ENCODE results near the gene ADD3.

Gene ADD3

DNA sequence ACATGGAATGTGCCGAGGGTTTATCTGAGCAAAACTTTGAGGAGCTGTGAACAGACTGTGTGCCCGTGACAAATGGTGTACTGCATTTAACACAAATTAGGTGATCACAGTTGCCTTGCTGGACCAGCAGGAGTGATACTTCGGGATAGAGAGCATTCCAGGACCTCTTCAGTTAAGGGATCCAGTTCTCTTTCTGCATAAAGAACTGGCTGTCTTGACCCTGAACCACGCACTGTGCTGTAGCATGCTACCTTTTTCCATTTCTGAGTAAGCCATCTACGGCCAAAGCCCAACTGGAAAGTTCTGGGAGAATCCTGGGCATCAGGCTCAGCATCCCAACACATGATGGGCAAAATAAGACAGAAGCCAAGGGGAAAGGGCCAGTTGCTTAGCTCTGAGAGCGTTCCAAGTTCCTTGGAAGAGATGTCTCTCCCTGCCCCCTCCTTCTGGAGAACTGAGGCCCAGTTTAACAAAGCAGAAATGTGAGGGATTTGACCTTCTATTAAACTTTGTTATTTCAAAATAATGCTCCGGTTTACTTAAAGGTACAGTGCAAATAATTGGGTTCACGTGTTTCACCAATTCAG is 37.9 kb upstream of the ADD3 start:
- POLR2A ChIA-PET = no interaction called here

DNA sequence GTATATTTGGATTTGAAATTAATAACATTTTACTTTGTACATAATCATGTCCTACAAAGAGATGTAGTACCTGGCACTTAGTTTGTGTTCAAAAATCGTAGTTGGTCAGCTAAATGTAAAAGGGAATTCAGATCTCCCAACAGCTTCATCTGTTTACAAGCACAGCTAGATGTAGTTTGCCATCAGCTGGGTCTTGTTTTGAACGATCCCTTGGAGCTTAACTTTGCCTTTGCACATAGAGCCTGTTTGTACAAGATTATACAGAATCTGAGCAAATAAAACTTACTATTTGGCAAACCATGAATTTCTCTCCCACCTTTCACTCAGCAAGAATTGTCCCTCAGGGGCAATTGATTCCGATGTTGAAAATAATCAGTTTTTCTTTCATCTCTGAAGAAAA is 36.1 kb upstream of the ADD3 start:
- TF ChIP-seq, protein P1, sequence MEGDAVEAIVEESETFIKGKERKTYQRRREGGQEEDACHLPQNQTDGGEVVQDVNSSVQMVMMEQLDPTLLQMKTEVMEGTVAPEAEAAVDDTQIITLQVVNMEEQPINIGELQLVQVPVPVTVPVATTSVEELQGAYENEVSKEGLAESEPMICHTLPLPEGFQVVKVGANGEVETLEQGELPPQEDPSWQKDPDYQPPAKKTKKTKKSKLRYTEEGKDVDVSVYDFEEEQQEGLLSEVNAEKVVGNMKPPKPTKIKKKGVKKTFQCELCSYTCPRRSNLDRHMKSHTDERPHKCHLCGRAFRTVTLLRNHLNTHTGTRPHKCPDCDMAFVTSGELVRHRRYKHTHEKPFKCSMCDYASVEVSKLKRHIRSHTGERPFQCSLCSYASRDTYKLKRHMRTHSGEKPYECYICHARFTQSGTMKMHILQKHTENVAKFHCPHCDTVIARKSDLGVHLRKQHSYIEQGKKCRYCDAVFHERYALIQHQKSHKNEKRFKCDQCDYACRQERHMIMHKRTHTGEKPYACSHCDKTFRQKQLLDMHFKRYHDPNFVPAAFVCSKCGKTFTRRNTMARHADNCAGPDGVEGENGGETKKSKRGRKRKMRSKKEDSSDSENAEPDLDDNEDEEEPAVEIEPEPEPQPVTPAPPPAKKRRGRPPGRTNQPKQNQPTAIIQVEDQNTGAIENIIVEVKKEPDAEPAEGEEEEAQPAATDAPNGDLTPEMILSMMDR (IDR thresholded peaks at IDR 0.05; ENCODE audit: control extremely low read depth, extremely low read depth, low read depth, missing control alignments) = no peak
- ChIA-PET CTCF (interaction anchor here (1.0 kb wide), 1 partner anchor 15 kb away, joined by 3 read pairs; no protein-coding TSS in a partner anchor), POLR2A (no interaction called here)

More for the DNA sequence above, 37.9 kb upstream of the ADD3 start:
- no peak for DNase-seq (ENCODE audit: extremely low spot score)
- TF ChIP-seq, protein P1 (IDR thresholded peaks at IDR 0.05; ENCODE audit: control extremely low read depth, extremely low read depth, low read depth, missing control alignments) = no peak
- CTCF ChIA-PET = interaction anchor here (2.4 to 3.9 kb wide), 2 partner anchors 9 to 13 kb away, joined by 13 to 24 read pairs; no protein-coding TSS in a partner anchor

DNA sequence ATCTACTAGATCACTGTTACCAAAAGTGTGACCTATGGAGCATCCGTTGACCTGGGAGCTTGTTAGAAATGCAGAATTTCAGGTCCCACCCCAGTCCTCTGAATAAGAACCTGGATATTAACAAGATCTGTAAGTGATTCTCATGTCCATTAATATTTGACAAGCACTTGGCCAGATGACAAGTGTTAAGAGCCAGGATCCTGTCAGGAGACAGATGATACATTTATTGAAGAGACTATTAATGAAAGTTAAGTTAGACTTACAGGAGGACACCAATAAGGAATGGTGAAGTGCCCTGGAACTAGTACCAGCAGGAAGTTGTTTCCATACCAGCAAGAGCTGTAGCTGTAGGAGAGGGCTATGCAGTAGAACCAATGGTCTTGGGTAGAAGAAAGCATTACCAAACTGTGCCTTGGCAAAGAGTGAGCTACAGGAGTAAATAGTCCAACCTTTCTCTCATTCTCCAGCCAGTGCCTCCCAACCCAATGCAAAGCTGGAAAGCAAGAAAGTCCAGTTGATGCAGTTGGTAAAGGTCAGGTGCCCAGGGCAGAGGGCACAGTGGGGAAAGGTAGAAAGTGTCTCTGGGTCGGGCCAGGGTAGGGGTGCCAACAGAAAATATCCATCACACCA is 35.3 kb upstream of the ADD3 start:
- no peak for DNase-seq (ENCODE audit: extremely low spot score)
- TF ChIP-seq, protein P1 (IDR thresholded peaks at IDR 0.05; ENCODE audit: control extremely low read depth, extremely low read depth, low read depth, missing control alignments) = no peak
- CTCF ChIA-PET = interaction anchor here (1.0 kb wide), 2 partner anchors 10 to 16 kb away, joined by 3 to 4 read pairs; no protein-coding TSS in a partner anchor
- POLR2A ChIA-PET = no interaction called here

More for the DNA sequence above, 36.1 kb upstream of the ADD3 start:
- no peak for DNase-seq (ENCODE audit: extremely low spot score)

DNA sequence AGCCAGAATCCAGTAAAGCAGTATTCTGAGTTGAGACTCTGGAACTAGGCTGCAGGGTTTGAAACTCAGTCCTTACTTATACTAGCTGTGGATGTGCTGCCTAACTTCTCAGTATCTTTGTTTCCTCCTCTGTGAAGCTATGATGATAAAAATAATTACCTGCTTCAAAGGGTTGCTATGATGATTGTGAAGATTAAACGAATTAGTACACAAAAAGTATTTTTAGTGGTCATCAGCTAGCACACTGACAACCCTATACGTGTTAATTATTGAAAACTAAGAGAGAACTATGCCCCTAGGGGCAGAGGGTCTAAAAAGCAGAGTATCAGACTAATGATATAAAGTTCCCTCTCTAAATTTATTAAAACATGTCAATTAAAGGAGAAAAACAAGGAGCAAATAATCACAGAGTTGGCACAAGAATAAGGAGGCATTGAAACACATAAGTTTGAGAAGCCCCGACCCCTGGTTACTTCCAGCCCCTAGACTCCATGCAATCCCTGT is 34.4 kb upstream of the ADD3 start:
- ChIA-PET POLR2A (no interaction called here), CTCF (interaction anchor here (1.1 kb wide), 1 partner anchor 89 kb away, joined by 3 read pairs; no protein-coding TSS in a partner anchor)
- no peak for DNase-seq (ENCODE audit: extremely low spot score)
- TF ChIP-seq, protein P1 (IDR thresholded peaks at IDR 0.05; ENCODE audit: control extremely low read depth, extremely low read depth, low read depth, missing control alignments) = no peak

DNA sequence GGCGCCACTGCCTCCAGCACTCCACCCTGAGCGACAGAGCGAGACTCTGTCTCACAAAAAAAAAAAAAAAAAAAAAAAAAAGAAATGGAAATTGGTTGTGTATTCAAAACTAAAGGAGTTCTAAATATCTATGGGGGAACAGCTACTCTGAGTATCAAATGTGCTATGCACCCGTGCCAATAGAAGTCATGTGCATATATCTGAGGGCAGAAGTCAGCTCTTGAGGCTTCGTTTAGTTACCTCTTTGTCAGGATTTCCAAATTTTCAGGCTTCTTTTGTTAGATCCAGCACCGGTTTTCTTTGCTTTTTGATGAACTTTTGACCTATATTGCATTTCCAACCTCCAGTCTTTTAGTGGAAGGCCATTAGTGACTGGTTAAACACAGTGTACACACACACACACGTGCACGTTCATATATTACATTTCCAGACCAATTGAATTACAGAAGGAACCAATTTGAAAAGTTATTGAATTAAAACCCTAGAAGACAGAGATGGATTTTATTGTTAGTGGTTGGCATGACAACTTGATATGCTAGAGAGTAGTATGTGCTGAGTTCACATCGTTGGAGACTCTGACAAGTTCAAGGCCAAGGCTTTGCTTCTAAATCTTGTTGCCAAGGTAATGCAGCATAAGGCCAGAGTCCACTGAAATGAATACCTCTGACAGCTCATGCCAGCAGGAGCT is 33.1 kb upstream of the ADD3 start:
- CTCF ChIA-PET = no interaction called here
- DNase-seq (ENCODE audit: extremely low spot score) = no peak

More for the DNA sequence above, 33.1 kb upstream of the ADD3 start:
- POLR2A ChIA-PET = no interaction called here
- TF ChIP-seq, protein P1 (IDR thresholded peaks at IDR 0.05; ENCODE audit: control extremely low read depth, extremely low read depth, low read depth, missing control alignments) = no peak
